NT2/D1 (cell line): Measurements from ENCODE around the gene ZCWPW1.

ENCODE experiments used
- SUZ12 ChIP-seq: IDR thresholded peaks from 2 replicates; pipeline ENCODE4 v1.6.1; 2011; ENCODE audit not compliant: insufficient read length, insufficient read depth; ENCODE audit errors: extremely low read depth
- YY1 ChIP-seq: IDR thresholded peaks from 2 replicates; pipeline ENCODE4 v1.6.1; 2011; ENCODE audit not compliant: insufficient read length, insufficient read depth
- ZNF274 ChIP-seq: IDR thresholded peaks from 2 replicates; pipeline ENCODE4 v1.6.1; 2011; ENCODE audit warnings: mild to moderate bottlenecking, low read depth, low read length

DNA sequence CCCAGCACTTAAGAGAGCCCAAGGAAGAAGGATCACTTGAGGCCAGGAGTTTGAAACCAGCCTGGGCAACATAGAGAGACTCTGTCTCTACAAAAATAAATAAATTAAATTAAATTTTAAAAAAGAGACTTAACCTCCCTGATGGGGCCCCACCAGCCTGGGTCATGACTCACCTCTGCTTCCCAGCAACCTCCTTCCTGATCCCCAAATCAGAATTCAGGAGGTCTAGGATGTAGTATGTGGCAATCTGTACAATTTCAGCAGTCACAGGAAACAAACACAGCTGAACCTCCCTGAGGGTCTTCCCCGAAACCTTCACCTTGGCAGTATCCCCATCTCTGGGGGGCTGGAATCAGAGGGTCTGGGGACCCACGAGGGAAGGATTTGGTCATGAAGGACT lies 17.5 kb upstream of the ZCWPW1 start:
- no peak for TF ChIP-seq ZNF274
- TF ChIP-seq SUZ12 = no peak
- no peak for TF ChIP-seq YY1
